GM13976 (cell line): ENCODE results near the gene TIFAB.
"Not testable (repeated sequence)": the region's sequence is repeated elsewhere in the genome, so short reads cannot be mapped to it uniquely, and the experiment has no call there.

ENCODE experiments used
- DNase-seq: peaks from one replicate; pipeline ENCODE4 v3.0.0; 2012; ENCODE audit warnings: low spot score
- in situ Hi-C: fragments of 300-500 bp; cut with MboI; formaldehyde crosslinking; loops from one replicate; pipeline ENCODE4 v1.12.0; 2022; ENCODE audit warnings: low sequenced_read_pairs, mixed read lengths, inconsistent platforms; ENCODE audit not compliant: unreplicated experiment
- TF ChIP-seq, protein P1 (sequence below): IDR thresholded peaks from 2 replicates; pipeline ENCODE4 v1.5.1; 2012; ENCODE audit warnings: borderline replicate concordance, mild to moderate bottlenecking; ENCODE audit not compliant: insufficient read depth; ENCODE audit errors: extremely low read depth, missing control alignments, control extremely low read depth

TIFAB gene, protein sequence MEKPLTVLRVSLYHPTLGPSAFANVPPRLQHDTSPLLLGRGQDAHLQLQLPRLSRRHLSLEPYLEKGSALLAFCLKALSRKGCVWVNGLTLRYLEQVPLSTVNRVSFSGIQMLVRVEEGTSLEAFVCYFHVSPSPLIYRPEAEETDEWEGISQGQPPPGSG

DNA sequence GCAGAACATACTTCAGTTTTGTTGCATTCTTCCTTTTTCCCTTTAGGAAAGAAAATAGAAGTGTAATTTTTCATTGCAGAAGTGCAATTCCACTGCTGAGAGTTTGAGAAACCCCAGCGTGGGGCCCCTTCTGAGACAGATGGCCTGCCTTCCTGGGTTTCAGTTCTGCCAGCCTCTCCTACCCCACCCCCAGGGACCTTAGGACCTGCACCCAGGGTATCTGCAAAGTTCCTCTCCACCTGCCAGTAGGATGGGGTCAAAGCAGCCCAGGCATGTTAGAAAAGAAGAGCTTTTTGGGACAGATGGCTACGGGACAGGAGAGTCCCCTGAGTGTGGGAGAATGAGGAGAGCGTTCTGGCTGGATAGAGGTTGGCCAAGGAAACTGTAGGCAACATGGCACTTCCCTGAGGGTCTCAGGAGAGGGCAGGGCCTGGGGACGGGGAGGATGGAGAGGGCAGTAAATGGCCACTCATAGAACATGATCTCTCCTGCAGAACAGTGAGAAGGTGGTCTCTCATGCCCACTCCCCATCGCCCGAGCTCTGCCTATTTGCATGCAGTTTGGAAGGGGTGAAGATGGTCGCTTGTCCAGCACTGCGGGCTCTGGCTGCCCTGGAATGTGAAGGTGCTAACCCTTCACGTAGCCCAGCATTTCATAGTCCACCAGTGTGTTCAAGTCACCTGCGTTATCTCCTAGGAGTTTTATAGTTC, at the start of gene TIFAB:
Gene TIFAB, minus strand, starts transcription at position 31 of the 710 bp plus-strand sequence. CDS start 2,412 bp downstream, outside the sequence.
- TF ChIP-seq, protein P1, sequence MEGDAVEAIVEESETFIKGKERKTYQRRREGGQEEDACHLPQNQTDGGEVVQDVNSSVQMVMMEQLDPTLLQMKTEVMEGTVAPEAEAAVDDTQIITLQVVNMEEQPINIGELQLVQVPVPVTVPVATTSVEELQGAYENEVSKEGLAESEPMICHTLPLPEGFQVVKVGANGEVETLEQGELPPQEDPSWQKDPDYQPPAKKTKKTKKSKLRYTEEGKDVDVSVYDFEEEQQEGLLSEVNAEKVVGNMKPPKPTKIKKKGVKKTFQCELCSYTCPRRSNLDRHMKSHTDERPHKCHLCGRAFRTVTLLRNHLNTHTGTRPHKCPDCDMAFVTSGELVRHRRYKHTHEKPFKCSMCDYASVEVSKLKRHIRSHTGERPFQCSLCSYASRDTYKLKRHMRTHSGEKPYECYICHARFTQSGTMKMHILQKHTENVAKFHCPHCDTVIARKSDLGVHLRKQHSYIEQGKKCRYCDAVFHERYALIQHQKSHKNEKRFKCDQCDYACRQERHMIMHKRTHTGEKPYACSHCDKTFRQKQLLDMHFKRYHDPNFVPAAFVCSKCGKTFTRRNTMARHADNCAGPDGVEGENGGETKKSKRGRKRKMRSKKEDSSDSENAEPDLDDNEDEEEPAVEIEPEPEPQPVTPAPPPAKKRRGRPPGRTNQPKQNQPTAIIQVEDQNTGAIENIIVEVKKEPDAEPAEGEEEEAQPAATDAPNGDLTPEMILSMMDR, result no peak
- DNase-seq, result no peak
- in situ Hi-C loops, result loop anchor here (25.0 kb wide), 1 partner anchor 385 kb away; the partner anchor contains the start of gene SLC25A48

- TF ChIP-seq, protein P1, result no peak
- in situ Hi-C loops, result no loop called here
- DNase-seq, result no peak
These were observed 46.5 kb upstream of the TIFAB start for GRCh38 chr5:135498637-135498995.

- DNase-seq, result no peak
- TF ChIP-seq, protein P1, result no peak
- in situ Hi-C loops, result no loop called here
These were observed 46.0 kb upstream of the TIFAB start for GRCh38 chr5:135497971-135498636.

DNA sequence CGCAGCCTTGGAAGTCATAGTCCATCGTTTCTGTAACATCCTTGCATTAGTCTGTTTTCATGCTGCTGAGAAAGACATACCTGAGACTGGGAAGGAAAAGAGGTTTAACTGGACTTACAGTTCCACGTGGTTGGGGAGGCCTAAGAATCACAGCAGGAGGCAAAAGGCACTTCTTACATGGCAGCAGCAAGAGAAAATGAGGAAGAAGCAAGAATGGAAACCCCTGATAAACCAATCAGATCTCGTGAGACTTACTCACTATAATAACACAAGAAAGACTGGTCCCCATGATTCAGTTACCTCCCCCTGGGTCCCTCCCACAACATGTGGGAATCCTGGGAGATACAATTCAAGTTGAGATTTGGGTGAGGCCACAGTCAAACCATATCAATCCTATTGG, 43.4 kb upstream of the TIFAB start:
- DNase-seq, in situ Hi-C loops: not testable (repeated sequence)

DNA sequence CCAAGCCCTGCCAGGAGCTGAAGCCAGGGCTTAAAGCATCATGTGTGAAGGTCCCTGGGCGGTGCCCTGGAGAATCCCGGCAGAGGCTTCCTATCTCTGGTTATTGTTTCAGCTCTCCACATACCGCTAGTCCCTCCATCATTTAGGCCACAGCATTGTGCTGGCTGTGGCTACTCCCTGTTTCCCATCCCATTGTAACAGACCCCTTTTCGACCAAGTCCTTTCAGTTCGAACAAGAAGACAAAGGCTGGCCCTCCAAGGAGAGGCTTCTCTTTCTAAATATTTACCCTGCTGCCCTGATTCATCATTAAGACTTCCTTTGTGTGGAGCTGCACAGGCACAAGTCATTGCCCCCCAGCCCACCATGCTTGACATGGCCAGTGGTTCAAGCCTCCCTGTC, 42.0 kb upstream of the TIFAB start:
- TF ChIP-seq, protein P1, result no peak
- DNase-seq, result no peak
- in situ Hi-C loops, result no loop called here

DNA sequence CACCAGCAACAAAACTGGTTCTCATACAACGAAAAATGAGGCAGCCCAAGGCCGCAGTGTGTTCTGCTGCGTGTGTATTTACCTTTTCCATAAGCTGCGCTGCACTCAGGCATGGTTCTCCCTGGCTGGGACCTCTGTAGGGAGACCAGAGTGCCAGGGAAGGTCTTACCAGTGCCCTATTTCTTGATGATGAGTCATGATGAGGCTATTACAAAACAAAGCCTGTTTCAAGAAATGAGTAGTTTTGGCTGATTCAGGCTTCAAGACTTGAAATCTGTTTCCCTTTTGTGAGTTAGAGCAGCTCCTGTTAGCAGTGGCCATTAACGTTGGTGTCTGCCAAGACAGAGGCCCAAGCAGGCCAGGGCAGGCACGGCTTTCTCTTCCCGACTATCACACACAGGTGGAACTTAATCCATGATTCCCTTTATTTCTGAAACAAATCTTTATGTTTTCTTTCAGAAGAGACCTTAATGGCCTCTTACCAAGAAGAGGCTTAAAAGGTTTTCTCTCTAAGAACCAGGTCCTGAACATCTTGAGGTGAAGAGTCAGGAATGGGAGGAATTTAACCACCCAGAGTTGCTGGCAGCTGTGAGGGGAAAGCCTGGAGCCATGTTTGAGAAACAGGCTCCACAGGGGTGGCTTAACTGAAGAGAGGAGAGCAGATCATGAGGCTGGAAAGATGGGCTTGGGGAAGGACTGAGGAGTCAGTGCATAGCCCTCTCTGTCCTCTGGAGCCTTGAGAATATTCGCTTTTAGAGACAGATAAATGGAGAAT, 41.4 kb upstream of the TIFAB start:
- DNase-seq, result no peak
- in situ Hi-C loops, result no loop called here
- TF ChIP-seq, protein P1, result no peak
